ENCODE data around the gene PCNT. TPM values are rescaled to one million over a fixed set of nuclear protein-coding genes. Genes with fewer than 3 reads are reported as not detected.

The PCNT gene
- total RNA-seq, 4 donors from 2014 or later = 42.8 to 58.6 (median 45.9) TPM

DNA sequence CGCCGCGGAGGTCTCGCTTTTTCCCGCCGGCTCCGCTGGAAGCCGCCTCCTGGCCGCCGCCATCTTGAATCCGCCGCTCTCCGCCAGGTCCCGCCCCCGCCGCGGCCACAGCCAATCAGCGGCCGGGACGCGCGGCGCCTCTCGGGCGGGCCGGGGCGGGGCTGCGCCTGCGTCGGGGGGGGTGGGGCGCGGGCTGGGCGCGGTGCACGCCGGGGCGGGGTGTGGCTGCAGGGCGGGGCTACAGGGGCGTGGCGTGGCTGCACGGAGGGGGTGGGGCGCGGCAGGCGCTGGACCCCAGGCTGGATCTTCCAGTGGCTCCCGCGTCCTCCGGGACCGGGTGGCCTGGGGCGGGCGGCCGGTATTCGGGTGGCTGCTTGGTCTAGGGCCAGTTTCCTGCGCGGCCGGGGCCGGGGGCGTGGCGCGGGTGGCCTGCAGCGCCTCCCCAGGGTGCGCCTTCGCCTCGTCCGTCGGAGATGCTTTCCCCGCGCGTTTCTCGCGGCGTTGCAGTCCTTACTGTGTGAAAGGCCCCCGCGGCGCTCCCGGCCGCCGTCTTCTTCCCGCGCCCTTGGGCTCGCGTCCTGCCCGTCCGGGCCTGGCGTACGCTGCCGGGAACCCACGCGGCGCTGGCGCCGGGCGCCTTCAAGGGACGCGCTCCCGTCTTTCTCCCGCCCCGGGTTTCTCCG lies 575 bp downstream of the PCNT start:
- Histone ChIP-seq H3K27me3 (no peaks in the 10 kb centered on the region), H3K4me1 (peaks cover 0 to 29% (median 9%) of the 10 kb centered on the region in 4 donors), H3K4me3 (peak overlapping the region; percentile 83 to 100 (median 92)), H3K36me3 (peaks cover 0 to 24% (median 0%) of the 10 kb centered on the region in 3 donors), H3K27ac (peak overlapping the region; percentile 95 to 99 (median 95)), H3K9me3 (no peaks in the 10 kb centered on the region)
- TF ChIP-seq POLR2A (IDR thresholded peaks at IDR 0.05) (peak; percentile 19 to 29), EP300 (IDR thresholded peaks at IDR 0.05) (no peak)
- TF ChIP-seq, protein P1, sequence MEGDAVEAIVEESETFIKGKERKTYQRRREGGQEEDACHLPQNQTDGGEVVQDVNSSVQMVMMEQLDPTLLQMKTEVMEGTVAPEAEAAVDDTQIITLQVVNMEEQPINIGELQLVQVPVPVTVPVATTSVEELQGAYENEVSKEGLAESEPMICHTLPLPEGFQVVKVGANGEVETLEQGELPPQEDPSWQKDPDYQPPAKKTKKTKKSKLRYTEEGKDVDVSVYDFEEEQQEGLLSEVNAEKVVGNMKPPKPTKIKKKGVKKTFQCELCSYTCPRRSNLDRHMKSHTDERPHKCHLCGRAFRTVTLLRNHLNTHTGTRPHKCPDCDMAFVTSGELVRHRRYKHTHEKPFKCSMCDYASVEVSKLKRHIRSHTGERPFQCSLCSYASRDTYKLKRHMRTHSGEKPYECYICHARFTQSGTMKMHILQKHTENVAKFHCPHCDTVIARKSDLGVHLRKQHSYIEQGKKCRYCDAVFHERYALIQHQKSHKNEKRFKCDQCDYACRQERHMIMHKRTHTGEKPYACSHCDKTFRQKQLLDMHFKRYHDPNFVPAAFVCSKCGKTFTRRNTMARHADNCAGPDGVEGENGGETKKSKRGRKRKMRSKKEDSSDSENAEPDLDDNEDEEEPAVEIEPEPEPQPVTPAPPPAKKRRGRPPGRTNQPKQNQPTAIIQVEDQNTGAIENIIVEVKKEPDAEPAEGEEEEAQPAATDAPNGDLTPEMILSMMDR (IDR thresholded peaks at IDR 0.05) = peak in 1 of 5 experiments; percentile 18
- WGBS, 2 donors = 0% methylated on average over 4 to 31 of the region's 98 CpGs
- peak; percentile 76 to 78 for DNase-seq (ENCODE audit: low spot score in 2 of 2)

DNA sequence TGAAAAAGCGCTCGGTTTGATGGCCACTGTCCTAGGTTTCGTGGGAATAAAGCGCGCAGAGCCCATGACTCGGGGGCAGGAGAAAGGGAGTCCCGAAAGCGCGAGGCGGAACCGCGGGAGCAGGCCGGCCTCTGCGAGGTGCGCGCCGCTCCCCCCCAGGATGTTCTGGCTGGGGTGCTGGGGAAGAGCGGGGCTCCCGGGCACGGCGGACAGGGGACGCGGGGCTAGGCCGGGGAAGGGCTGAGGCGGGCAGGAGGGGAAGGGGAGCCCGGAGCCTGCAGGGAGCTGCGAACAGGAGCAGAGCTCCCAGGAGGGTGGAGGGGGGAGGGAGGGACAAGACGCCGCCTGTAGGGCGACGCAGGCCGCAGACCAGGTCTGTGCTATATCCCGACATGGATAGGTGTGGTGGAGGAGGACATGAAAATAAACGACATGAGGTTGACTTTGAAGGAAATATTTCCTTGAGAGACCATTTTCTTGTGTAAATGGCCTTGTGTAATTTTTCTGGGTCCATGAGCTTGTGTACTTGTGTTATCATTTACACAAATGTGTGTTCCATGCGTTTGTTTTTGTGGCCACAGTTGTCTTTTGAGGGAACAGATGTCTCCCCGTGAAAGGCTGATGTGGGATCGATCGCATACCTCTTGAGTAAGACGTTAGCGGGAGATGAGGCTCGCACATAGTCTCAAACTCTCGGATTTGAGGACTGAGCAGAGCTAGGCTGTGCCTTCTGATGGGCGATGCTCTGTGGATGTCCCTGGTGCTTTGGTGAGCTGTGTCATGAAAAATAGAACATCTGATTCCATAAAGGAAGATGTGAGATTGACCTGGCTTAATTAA lies 1.3 kb downstream of the PCNT start:
- no peak for DNase-seq (ENCODE audit: low spot score in 2 of 2)
- TF ChIP-seq POLR2A (IDR thresholded peaks at IDR 0.05) = no peak
- TF ChIP-seq, protein P1 (IDR thresholded peaks at IDR 0.05) = peak in 1 of 5 experiments; percentile 6
- H3K27ac ChIP-seq = peak overlapping the region; percentile 88 to 95 (median 95)

DNA sequence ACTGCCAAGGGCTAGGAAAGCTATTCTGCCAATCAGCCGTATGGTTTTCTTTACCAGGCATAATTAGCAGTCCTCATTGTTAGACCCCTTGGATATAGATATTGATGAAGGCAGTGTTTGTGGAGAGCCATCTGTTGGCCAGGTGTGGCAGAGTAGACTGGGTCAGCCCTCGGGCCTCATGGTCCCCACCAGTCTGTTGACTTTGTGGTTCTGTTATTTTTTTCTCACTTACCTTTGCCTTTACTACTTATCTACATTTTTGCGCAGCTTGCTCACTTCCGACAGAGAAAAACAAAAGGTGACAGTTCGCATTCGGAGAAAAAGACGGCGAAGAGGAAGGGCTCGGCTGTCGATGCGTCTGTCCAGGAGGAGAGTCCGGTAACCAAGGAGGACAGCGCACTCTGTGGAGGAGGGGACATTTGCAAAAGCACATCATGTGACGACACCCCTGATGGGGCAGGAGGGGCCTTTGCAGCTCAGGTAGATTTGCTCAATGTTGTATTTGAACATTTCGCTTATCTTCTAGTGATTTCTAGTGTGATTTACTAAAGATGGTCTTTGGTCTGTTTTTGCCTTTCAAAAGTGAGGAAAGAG lies 2.3 kb downstream of the PCNT start:
- TF ChIP-seq POLR2A (IDR thresholded peaks at IDR 0.05) (no peak), EP300 (IDR thresholded peaks at IDR 0.05) (no peak)
- TF ChIP-seq, protein P1 (IDR thresholded peaks at IDR 0.05) = no peak
- 91 to 94% methylated on average over 15 of the region's 15 CpGs for WGBS, 2 donors
- Histone ChIP-seq H3K4me1 (peaks cover 0 to 29% (median 9%) of the 10 kb centered on the region in 4 donors), H3K4me3 (no peak overlapping the region), H3K9me3 (no peaks in the 10 kb centered on the region), H3K27ac (no peak overlapping the region), H3K27me3 (no peaks in the 10 kb centered on the region), H3K36me3 (peaks cover 0 to 36% (median 3%) of the 10 kb centered on the region in 3 donors)
- no peak for DNase-seq (ENCODE audit: low spot score in 2 of 2)

More for the DNA sequence above, 1.3 kb downstream of the PCNT start:
- H3K4me3 ChIP-seq = peak overlapping the region; percentile 83 to 93 (median 88)
- no peaks in the 10 kb centered on the region for H3K9me3 ChIP-seq
- peaks cover 0 to 30% (median 3%) of the 10 kb centered on the region in 3 donors for H3K36me3 ChIP-seq
- no peaks in the 10 kb centered on the region for H3K27me3 ChIP-seq
- 11 to 12% methylated on average over 35 to 42 of the region's 43 CpGs for WGBS, 2 donors
- peaks cover 0 to 29% (median 9%) of the 10 kb centered on the region in 4 donors for H3K4me1 ChIP-seq

DNA sequence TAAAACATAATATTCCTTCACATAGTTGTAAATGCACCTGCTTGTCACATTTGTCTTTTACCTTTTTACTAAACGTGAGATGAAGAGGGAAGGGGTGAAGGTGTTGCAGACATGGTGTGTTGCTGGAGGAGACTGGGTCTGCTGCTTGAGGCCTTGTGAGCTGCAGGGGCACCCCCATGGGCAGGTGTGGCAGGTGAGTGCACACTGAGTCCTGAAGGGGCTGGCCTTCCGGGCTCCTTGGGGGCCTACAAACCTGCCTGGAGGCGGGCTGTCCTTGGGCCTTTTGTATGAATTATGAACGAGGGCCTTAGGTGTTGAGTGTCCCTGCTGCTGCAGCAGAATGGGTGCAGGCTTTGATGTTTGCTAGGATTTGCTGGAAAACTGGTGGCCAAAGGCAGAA lies 3.8 kb downstream of the PCNT start:
- Histone ChIP-seq H3K27ac (no peak overlapping the region), H3K9me3 (no peaks in the 10 kb centered on the region), H3K4me3 (no peak overlapping the region), H3K36me3 (peaks cover 0 to 48% (median 3%) of the 10 kb centered on the region in 3 donors), H3K27me3 (no peaks in the 10 kb centered on the region), H3K4me1 (peaks cover 0 to 20% (median 5%) of the 10 kb centered on the region in 4 donors)
- DNase-seq (ENCODE audit: low spot score in 2 of 2) = no peak
- TF ChIP-seq EP300 (IDR thresholded peaks at IDR 0.05) (no peak), POLR2A (IDR thresholded peaks at IDR 0.05) (no peak)
- TF ChIP-seq, protein P1 (IDR thresholded peaks at IDR 0.05) = no peak
- 78 to 95% methylated on average over 4 of the region's 4 CpGs for WGBS, 2 donors

All from tibial nerve (tissue), 4 donors.